HG02610 (cell line): Measurements from ENCODE around the gene COL11A2.

ENCODE experiments used
- ATAC-seq: cut with Tn5 transposase; IDR thresholded peaks from one replicate; pipeline ENCODE4 v1.9.1; 2021; ENCODE audit warnings: mild to moderate bottlenecking, moderate library complexity; ENCODE audit not compliant: unreplicated experiment

The COL11A2 gene

GRCh38 chr6:33120001-33120400 lies 72.3 kb downstream of the COL11A2 start:
- no peak for ATAC-seq

DNA sequence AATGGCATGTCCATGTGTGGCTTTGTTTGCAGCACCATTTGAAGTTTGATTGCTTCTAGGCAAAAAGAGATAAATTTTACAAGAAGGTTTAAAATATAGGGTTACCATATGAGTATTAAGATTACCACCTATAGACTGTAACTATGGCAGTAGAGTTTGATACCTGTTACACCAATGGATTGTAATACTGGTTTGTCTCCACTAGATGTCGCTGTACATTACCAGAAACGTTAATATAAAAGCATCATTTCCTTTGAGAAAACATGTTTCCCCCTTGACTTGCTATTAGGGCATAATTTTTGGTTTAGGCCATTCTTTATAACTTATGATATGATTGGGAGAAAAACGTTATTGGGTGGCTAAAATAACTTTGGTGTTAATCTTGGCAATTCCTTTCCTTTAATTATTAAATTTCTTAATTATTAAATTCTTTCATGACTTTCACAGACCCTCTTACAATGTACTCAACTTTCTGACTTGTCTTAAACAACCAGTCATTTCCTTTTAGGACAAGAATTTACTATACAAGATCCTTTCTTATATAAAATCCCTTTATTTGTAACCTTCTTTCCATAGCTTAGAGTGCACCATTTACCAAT lies 73.6 kb downstream of the COL11A2 start:
- no peak for ATAC-seq

DNA sequence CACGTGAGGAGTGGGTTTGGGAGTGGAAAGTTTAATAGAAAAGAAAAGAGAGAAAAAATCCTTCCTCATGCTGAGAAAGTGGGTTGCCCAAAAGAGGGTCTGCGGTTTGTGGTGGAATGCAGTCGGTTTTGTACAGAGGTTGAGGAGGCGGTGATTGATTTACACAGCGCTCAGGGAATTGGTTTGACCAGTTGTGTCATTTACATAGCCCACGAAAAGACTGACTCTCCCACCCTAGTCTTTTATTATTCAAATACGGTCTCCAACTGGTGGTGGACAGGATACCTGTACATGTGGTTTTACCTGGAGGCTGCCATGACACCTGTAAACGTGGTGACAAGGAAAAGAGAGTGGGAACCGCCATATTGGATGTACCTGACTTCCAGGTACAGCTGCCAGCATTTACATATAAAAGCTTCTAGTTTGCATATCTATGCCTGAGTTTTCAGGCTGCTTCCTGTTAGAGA lies 74.4 kb downstream of the COL11A2 start:
- ATAC-seq = no peak

- no peak for ATAC-seq
These were observed 75.2 kb downstream of the COL11A2 start for GRCh38 chr6:33116841-33117711.

DNA sequence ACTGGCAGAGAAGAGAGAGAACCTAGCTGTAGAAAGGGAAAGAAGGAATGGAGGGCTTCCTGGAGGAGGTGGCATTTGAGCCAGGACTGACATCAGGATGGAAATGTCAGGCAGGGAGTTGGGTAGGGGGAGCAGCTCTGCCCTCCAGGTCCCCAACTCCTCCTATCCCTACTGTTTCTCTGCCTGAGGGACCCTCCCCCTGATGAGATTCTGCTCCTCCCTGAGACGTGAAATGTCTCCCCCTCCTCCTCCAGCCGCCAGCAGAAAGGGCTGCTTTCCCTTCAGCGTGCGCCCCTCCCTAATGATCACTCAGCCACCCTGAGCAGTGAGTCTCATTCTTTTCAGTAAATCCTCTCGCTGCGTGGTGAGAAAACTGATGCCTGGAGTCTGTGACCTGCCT lies 75.8 kb downstream of the COL11A2 start:
- ATAC-seq = no peak

DNA sequence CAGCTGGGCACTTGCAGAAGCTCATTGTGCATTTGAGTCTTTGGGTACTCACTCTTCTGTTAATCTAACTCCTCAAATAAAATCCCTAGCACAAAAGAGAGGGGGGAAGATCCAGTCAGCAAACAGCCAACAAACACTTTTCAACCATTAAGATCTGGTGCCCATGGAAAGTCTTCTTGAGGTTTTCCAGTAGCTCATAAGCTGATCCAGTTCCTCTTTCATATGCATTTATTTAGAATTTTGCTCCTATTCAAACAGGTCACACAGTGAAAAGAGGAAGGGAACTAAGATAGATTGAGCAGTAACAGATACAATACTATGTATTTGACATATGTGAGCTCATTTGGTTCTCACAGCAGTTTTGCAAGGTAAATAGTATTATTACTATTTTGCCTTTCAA lies 77.9 kb downstream of the COL11A2 start:
- ATAC-seq = no peak

DNA sequence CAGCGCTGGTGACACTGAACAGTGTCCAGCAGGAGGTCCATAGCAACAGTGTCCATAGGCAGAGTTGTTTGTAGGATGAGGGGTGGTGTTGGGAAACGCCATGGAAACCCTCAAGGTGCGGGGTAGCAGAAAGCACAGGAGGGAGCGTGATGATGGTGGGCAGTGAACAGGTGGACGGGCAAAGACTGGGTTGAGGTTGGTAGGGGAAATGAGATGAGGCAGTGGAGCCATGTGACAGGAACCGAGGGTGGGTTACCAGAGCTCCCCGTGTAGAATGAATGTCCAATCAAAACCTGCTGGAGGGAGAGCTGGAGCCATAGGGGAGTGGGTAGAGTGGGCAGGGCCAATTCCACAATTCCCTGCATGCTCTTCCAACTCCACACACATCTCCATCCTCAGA lies 78.5 kb downstream of the COL11A2 start:
- no peak for ATAC-seq
